Fibroblast of mammary gland (primary cell): ENCODE data around the gene SMAP1.

Source experiments
- DNase-seq: peaks from one replicate; pipeline ENCODE4 v3.0.0-alpha.2; 2010; ENCODE audit warnings: low read depth
- H3K4me3 ChIP-seq: 2 replicates; pipeline ENCODE4 v1.5.1; 2011; ENCODE audit warnings: low read depth, mild to moderate bottlenecking, low read length, moderate library complexity; ENCODE audit not compliant: control insufficient read depth
- TF ChIP-seq, protein P1 (sequence below): conservative IDR thresholded peaks from 2 replicates; pipeline ENCODE4 v1.5.1; 2011; ENCODE audit warnings: low read depth, low read length, inconsistent platforms; ENCODE audit not compliant: control insufficient read depth, insufficient read depth

The SMAP1 gene

DNA sequence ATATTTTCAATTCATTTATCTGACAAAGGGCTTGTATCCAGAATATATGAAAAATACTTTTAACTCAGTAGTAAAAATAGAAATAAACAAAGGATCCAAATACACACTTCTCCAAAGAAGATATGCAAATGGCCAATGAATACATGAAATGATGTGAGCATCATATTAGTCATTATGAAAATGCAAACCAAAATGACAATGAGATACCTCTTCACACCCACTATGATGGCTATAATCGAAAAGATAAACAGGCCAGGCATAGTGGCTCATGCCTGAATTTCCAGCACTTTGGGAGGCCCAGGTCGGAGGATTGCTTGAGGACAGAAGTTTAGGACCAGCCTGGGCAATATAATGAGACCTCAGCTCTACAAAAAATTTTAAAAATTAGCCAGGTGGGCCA lies 33.8 kb upstream of the SMAP1 start:
- no peak for DNase-seq
- H3K4me3 ChIP-seq, result no peak overlapping the region
- TF ChIP-seq, protein P1, sequence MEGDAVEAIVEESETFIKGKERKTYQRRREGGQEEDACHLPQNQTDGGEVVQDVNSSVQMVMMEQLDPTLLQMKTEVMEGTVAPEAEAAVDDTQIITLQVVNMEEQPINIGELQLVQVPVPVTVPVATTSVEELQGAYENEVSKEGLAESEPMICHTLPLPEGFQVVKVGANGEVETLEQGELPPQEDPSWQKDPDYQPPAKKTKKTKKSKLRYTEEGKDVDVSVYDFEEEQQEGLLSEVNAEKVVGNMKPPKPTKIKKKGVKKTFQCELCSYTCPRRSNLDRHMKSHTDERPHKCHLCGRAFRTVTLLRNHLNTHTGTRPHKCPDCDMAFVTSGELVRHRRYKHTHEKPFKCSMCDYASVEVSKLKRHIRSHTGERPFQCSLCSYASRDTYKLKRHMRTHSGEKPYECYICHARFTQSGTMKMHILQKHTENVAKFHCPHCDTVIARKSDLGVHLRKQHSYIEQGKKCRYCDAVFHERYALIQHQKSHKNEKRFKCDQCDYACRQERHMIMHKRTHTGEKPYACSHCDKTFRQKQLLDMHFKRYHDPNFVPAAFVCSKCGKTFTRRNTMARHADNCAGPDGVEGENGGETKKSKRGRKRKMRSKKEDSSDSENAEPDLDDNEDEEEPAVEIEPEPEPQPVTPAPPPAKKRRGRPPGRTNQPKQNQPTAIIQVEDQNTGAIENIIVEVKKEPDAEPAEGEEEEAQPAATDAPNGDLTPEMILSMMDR, result no peak

- no peak for DNase-seq
- H3K4me3 ChIP-seq, result no peak overlapping the region
- TF ChIP-seq, protein P1, result no peak
Observed at GRCh38 chr6:70636596-70636995, 31.1 kb upstream of the SMAP1 start.

- DNase-seq, result no peak
- TF ChIP-seq, protein P1, result no peak
- no peak overlapping the region for H3K4me3 ChIP-seq
Observed at GRCh38 chr6:70638468-70638867, 29.2 kb upstream of the SMAP1 start.

DNA sequence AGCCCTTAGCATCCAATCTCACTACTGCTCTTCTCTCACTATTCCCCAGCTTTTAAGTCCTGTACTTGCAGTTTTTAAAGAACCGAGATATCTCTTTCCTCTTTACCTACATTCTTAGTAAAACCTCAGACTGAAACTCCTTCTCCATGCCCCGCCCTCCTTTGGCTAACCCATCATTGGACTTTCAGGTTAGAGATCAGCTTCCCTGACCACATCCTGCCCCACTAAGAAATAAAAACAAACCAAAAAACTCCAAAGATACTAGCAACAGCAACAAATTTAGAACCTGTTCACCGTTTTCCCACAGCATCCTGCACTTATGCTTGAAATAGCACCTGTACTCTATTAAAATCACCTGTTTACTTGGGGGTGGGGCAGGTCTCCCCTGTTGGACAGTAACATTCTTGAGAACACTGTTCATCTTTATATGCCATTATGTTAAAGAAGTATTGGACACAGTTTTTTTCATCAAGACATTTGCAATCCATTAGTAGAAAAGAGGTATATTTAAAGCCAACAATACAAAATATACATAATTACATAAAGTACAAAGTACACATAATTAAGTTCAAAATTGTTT lies 16.3 kb upstream of the SMAP1 start:
- DNase-seq, result no peak
- TF ChIP-seq, protein P1, result no peak
- no peak overlapping the region for H3K4me3 ChIP-seq

- TF ChIP-seq, protein P1, result no peak
- DNase-seq, result no peak
- H3K4me3 ChIP-seq, result no peak overlapping the region
Observed at GRCh38 chr6:70652216-70652615, 15.5 kb upstream of the SMAP1 start.

- TF ChIP-seq, protein P1, result no peak
- no peak for DNase-seq
Observed at GRCh38 chr6:70657706-70658105, 10.0 kb upstream of the SMAP1 start.

More at GRCh38 chr6:70657706-70658105, 10.0 kb upstream of the SMAP1 start:
- H3K4me3 ChIP-seq, result no peak overlapping the region
